Fibroblast of upper back skin (primary cell): ENCODE data around the gene PCCA.

Source experiments
- DNase-seq: peaks from one replicate; pipeline ENCODE4 v3.0.0-alpha.2; 2013

The PCCA gene

GRCh38 chr13:100438059-100438788, 349.3 kb downstream of the PCCA start:
- no peak for DNase-seq

GRCh38 chr13:100439247-100439970, 350.5 kb downstream of the PCCA start:
- DNase-seq, result no peak

- peak; percentile 82 for DNase-seq
Measured at GRCh38 chr13:100440751-100441425, 352.0 kb downstream of the PCCA start.

- DNase-seq, result no peak
Measured at GRCh38 chr13:100442095-100442832, 353.4 kb downstream of the PCCA start.

DNA sequence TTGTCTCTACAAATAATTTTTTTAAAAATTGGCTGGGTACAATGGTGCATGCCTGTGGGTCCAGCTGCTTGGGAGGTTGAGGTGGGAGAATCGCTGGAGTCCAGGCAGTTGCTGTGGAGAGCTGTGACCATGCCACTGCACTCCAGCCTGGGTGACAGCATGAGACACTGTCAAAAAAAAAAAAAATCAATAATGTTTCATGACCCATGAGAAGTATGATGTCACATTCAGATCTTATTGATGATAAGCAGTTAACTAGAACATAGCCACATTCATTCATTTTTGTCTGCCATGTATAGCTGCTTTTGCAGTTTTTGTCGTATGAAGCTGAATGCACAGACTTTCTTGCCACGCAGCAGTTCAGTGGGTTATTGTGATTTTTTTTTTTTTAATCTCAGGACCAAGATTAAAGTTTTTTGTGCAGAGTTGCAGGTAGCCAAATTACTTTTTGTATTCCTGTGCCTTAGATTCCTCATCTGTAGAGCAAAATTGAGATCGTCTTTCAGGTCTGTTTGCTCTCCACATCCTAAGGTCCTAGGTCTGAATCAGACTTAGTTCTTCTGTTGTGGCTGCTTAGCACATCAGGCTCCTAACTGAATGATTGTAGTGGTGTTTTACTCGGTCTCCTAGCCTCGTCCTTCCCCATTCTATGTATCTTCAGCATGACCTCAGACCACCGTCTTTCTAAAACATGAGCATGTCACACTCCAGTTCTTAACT, 354.5 kb downstream of the PCCA start:
- DNase-seq, result no peak

DNA sequence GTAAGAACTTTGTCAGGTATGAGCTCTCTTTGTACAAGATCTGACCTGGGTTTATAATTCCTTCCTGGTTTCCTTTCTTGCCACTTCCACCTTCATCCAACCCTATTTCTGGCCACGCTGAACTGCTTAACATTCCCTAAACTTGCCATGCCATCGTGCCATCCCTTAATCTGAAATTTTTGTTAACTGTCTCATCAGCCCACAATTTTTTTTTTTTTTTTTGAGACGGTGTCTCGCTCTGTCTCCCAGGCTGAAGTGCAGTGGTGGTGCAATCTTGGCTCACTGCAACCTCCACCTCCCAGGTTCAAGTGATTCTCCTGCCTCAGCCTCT, 355.1 kb downstream of the PCCA start:
- DNase-seq, result peak; percentile 25

GRCh38 chr13:100447831-100448230, 358.9 kb downstream of the PCCA start:
- peak; percentile 36 for DNase-seq

DNA sequence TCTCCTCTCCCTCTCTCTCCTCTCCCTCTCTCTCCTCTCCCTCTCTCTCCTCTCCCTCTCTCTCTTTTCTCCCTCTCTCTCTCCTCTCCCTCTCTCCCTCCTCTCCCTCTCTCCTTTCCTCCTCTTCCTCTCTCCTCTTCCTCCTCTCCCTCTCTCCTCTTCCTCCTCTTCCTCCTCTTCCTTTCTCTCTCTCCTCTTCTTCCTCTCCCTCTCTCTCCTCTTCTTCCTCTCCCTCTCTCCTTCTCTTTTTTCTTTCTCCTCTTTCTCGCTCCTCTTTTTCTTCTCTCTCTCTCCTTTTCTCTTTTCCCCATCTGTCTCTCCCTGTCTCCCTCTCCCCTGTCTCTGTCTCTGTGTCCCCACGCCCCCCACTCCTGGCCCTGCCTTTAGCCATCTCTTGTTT, 363.0 kb downstream of the PCCA start:
- no peak for DNase-seq

- peak; percentile 63 for DNase-seq
Measured at GRCh38 chr13:100454876-100455275, 366.0 kb downstream of the PCCA start.

DNA sequence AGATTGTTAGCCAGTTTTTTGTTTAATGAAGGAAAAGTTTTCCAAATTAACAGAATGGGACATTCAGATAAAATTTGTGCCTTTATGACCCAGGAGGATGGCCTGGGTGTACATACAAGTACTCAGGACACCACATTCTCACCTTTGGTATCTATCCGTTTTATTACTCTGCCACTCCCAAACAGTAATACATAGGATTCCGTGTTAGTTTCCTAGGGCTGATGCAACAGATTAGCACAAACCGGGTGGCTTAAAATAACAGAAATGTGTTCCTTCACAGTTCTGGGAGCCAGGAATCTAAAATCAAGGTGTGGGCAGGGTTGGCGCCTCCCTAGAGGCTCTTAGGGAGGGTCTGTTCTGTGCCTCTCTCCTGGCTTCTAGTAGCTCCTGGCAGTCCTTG, 369.8 kb downstream of the PCCA start:
- DNase-seq, result no peak

DNA sequence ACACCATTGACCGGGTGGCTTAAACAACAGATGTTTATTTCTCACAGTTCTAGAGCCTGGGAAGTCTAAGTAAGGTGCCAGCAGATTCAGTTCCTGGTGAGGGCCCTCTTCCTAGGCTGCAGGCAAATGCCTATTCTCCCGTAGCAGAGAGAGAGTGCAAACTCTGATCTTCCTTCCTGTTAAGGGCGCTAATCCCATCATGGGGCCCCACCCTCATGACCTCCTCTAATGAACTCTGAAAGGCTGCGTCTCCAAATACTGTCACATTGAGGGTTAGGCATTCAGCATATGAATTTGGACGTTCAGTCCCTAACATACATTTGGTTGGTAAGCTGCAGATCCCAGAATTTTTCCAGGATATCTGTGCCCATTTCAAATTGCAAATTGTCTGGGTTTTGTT, 370.9 kb downstream of the PCCA start:
- no peak for DNase-seq

DNA sequence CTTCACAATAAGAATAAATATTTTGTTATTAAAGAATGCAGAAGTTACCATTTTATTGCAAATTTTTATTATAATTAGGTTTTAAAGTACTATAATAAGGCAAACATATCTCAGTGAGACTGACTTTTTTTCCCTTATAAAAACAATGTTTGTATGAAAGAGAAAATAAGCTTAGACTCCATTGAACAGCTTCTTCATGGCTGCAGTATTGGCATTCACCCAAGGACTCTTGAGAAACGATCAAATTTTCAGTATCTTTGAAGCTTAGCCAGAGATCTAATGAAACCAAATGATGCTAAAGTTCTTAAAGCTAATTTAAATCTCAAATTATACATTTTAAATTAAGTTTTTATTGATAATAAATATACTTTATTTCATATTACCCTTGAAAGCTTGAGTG, 371.4 kb downstream of the PCCA start:
- DNase-seq, result no peak

- no peak for DNase-seq
Measured at GRCh38 chr13:100460791-100461190, 371.9 kb downstream of the PCCA start.

DNA sequence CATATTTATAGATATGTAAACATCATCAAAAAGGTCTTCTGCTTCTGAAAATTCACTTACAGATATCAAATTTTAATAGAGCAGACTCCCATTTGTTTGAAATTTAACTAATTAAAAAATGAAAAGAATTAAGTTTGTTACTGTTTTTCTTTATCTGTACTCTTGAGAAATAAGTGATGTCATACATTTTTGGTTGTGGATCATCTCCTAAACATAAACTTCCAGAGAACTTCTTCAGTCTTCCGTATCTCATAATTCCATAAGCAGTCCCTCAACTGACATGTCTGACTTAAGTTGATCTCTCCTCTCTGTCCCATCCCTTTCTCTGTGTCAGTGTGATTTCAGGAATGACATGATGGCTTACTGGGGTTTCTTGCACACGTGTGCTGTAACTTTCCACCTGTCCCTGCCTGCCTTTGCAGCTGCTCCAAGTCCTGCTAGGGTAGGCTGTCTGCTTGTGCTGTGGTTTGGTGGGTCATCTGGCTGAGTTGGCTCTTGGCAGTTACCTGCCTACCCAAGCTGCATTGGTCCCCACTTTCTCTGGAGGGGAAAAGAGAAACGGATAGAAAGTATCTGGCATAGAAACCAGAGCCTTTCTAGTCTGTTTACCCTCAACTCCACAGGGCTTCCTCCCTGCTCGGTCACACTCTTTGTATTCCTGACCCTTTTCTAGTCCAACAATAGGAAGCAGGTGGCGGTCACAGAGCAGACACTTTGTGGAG, 372.6 kb downstream of the PCCA start:
- DNase-seq, result no peak

DNA sequence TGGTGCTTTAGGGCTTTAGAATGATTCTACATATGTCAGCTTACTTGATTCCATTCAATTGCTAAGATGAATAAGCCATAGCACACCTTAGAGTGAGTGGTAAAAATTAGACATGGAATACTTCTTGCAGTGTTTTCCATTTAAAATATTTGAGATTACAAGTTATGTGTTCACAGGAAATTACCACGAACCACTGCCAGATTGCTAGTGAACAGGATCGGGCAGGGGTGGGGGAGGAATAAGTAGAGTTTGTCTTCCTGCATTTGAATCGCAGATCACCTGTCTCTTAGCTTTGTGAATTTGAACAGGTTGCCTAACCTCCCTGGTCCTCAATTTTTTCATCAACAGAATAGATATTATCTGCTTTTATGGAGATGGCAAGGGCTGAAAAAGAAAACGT, 375.1 kb downstream of the PCCA start:
- DNase-seq, result peak; percentile 23

DNA sequence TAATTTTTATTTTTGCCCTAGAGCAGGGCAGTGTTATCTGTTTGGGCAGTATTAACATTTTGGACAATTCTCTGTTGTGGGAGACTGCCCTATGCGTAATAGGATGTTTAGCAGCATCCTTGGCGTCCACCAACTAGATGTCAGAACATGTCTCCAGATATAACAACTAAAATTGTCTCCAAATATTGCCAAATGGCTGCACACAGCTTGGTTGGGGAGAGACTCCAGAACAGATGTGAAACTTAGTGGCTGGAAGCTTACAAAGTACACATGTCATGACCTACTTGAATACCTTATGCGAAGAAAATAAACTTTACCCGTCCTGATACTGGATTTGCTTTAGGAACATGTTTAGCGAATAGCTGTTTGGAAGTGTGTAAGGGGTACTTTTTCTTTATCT, 376.7 kb downstream of the PCCA start:
- no peak for DNase-seq

- no peak for DNase-seq
Measured at GRCh38 chr13:100470866-100471505, 382.1 kb downstream of the PCCA start.

- no peak for DNase-seq
Measured at GRCh38 chr13:100473087-100473486, 384.2 kb downstream of the PCCA start.

- no peak for DNase-seq
Measured at GRCh38 chr13:100473501-100474044, 384.7 kb downstream of the PCCA start.

DNA sequence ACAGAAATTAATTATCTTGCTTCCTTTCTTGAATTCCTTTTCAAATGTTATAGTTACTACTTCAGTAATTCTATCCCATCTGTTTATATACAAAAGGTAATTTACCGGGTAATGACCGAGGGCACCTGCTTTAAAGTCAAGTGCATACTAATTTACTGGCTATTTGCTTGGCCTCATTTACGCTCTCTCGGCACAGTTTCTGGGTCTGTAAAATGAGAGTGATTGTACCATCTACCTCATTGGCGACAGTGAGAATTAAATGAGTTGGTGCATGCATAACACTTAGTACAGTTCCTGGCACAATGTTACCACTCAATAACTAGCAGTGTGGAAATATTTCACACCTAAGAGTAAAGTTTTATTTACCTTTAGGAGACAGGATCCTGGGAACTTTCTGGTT, 388.1 kb downstream of the PCCA start:
- no peak for DNase-seq

DNA sequence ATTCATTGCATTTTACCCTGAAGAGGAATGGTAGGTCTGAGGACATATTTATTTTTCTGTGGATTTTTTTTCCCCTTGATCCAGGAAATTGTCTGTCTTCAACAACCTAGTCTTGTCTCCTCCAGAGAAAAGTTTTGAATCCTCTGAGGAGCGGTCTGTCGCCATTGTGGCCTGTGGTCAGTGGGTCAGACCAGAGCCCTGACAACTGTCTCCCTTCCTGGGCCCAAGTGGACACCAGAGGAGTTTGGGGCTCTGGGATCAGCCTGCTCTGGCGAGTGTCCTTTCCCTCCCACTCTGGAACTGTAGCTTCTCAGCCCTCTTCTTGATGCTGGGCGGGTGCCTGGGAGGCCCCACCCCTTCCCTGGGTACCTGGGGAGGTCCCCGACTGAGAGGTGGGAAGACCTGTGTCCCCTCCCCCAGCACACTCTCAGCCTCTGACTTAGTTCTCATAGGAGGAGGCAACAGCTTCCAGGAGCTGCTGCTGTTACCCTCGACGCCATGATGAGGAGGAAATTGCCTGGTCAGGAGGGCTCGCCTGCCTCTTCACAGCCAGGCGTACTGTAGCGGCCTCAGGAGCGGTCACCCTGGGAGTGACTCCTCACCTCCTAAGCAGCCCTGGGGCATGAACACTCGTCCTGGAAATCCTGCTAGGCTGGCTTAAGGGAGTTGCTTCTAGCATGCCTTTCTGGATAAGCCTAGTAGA, 389.4 kb downstream of the PCCA start:
- DNase-seq, result no peak
